Measurements from ENCODE around the gene ST8SIA5.

The ST8SIA5 gene

DNA sequence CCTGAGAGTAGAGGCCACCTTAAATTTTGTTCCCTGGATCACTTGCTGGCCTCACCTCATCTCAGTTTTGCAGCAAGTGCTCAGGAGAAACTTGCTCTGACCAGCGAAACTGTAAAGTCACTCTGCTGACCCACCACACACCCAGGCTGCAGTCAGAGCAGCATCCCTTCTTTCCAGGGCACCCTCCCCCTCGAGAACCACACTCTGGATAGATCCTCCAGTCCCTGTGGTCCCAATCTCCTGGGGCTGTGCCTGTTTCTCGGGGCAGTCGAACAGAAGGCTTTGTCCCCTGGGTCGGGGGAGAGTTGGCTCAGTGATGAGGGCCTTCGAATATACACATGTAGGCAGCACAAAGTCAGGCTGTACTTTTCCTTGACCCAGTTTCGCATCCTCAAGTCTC is 18.4 kb downstream of the ST8SIA5 start:
- no peak for DNase-seq (ENCODE audit: low read depth)

DNA sequence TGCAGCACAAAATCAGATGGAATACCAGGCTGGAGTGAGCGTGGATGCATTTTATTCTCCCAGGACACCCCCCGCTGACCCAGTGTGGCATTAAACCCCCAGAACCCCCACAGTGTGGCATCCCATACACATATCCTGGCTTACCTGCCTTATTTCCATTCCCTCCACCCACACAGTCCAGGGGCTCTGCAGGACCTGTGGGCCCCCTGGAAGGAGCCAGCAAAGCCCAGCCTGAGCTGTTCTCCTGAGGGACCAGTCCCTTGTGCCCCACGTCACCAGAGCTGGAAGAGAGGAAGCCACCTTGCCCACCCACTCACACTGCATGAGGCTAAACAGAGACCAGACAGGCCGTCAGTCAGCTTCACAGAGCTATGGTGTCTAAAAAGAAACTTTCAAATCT is 20.1 kb downstream of the ST8SIA5 start:
- DNase-seq (ENCODE audit: low read depth): no peak

DNA sequence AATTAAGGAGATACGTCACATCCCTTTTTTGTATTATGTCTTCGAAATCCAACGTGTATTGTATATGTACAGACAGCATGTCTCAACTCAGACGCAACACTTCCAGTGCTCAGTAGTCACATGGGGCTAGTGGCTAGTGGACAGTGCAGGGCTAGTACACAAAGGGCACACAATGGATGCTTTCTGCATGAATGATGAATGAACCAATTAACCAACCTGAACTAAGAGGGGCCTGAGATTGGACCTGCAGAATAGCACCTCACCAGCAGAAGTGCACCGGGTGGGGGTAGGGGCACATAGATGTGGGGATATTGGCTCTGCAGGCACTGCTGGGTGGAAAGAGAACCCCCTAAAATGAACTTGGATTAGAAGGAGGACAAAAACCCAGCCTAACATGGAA is 20.7 kb downstream of the ST8SIA5 start:
- no peak for DNase-seq (ENCODE audit: low read depth)

DNA sequence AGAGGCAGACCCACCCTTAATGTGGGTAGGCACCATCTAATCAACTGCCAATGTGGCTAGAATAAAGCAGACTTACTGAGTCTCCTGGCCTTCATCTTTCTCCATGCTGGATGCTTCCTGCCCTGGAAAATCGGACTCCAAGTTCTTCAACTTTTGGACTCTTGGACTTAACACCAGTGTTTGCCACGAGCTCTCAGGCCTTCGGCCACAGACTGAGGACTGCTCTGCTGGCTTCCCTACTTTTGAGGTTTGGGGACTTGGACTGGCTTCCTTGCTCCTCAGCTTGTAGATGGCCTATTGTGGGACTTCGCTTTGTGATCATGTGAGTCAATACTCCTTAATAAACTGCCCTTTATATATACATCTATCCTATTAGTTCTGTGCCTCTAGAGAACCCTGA is 21.9 kb downstream of the ST8SIA5 start:
- DNase-seq (ENCODE audit: low read depth): no peak

DNA sequence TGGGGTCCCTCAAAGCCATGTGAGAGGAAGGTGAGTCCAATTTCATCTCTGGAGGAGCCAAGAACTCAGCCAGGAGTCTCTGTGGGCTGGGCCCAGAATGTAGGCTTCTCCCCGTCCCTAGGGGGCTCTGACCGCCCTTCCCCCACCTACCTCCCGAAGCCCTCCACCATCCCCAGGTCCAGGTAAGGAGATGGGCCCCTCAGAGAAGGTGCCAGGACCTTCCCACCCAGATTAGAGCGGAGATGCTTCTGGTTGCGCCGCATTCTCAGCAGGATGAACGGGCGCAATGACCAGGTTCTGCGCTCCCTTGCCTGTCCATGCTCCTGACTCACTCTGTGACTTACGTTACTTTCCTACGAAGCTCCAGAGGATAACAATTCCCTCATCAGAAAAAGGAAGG is 23.0 kb downstream of the ST8SIA5 start:
- DNase-seq (ENCODE audit: low read depth): no peak

DNA sequence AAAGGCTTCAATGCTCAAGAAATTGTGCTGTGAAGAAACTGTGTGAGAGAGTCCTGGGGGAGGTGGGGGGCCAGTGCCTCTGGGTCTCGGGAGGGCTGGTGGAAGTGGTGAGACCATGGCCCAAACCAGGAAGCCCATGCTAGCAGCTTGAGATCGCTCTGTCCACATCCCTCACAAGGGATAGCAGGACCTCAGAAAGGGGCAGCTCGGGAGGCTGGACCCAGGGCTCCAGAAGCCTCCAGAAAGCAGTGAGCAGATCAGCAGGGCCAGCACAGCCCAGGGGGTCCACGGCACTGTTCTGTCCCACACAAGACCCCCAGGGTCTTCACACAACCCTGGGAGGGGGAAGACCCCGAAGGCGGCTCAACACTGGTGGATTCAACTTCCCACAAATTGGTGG is 24.1 kb downstream of the ST8SIA5 start:
- DNase-seq (ENCODE audit: low read depth): no peak

DNA sequence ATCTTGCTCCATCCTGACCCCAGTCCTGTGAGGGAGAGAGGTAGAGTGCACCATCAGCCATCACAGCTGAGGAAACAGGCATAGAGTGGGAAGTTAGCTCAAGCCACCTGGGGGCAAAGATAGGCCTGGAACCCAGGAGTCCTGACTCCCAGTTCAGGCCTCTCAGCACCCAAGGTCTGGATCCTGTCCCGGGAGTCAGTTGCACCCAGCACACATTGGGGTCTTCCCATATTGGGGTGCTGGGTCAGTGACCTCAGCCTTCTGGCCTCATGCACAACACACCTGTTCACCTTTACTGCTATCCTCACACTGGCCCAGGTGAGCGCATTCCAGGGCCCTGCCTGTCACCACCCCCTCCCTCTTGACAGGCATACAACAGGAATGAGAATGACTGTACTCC is 24.7 kb downstream of the ST8SIA5 start:
- no peak for DNase-seq (ENCODE audit: low read depth)

DNA sequence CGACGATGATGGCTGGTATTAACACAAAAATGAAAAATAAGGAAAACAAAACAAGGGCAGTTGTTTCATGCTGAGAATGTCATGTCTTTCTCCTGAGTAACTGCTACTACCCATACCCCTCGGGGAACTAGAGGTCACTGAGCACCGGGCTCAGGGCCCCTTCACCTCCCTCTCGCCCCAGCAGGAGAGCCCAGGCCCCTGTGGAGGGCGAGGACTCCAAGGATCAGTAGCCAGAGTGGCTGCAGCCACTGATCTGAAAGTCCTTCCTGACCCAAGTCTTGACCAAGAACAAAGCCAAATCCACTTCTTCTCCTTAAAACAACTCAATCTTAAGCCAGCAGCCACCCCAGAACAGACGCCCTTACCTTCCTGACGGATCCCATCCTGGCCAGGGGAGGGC is 25.5 kb downstream of the ST8SIA5 start:
- DNase-seq (ENCODE audit: low read depth): no peak

DNA sequence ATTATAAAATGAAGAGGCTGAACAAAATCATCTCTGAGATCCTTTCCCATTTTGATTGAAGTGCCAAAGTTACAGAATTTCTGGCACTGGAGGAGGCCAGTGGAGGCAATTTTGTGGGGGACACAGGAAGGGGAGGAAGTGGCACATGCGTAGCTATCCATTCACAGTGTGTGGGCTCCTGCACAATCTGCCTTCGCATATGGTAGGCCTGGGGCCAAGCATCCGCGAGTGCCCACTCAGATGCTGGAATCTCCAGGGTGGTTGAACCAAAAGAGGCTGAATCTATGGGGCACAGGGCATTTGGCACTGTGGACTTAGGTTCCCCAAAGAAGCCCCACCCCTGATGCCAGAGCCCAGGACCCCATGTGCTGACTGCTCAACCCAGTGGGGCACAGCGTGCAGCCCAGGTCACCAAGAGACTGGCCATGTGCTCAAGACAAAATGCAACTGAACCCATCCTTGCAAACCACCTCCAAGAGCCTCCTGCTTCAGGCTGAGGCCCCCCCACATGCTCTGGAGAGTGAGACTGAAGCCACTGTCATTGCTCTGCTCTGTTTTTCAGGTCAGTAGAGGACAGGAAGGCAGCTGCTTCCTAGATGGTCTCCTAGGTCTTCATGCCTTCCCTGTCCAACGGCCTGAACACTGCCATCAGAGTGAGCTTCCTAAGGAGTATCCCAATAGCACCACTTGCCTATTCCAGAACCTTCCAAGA is 28.5 kb downstream of the ST8SIA5 start:
- DNase-seq (ENCODE audit: low read depth): no peak

DNA sequence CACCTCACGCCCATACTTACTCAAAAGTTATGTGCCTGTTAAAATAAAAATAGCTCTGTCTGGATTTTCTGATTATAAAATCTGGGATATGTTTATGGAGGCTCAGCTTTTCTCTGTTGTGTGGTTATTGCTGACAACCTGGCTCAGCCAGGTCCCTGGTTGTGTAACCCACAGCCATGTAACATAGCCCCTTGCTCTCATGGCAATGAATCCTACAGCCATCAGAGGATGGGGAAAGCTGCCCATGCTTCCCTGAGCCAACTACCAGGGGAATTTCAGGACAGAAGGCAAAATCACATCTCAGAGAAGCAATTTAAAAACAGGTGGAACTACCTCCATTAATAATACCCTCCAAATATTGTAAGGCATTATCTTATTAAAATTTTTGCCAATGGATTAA is 29.7 kb downstream of the ST8SIA5 start:
- DNase-seq (ENCODE audit: low read depth): no peak

DNA sequence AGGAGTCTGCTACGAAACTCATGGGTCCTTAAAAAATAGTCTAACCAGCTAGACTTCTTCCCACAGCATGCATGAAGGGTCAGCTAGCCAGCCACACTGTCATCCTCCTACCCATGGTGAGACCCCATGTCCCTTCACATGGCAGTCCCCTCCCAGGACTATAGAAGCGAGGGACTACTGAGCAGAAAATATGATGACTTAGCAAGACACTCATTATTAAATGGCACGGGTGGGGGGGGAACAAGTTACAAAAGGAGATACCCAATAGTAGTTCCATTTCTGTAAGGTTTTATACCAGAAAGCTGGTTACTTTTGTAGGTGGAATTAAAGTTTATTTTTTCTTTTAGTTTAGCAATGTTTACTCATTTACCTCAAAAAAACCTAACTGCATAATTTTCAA is 31.5 kb downstream of the ST8SIA5 start:
- DNase-seq (ENCODE audit: low read depth): no peak

DNA sequence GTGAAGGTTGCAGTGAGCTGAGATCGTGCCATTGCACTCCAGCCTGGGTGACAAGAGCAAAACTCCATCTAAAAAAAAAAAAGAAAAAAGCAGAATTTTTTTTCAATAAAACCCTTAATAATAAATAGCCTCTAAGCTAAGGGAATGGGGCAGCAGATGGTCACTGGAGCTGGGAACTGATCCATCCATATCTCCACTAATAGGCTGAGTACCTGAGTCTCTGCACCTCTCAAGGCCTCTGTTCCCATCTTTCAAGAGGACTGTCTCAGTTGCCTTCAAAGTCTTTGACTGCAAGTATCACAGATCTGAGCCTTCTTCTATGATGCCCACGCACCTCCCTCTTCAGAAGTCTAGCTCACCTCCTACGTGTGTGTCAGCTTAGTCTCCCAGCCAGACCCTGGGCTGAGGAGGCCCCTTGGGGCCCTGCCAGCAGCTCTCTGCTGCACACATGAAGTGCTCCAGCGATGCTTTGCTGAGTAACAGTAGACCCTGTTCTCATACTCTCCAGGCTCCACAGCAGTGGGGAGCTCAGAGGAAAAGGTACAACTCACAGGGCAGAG is 32.9 kb downstream of the ST8SIA5 start:
- DNase-seq (ENCODE audit: low read depth): no peak

DNA sequence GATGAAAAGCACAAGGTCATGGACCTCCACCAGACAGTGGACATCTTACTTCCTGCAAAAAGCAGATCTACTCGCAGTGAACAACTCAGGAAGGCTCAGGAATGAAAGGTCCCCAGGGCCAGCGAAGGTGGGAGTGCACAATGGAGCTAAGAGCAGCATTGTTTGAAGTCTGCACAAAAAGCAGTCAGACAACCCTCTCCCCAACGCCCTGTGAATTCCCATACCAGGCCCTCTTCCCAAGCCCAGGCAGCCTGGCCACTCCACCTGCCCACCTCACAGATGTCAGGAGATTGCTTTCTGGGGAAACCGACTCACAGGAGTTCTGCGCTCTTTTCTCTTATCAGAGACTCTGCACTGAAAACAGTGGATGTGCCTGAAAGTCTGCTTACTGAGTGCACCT is 34.8 kb downstream of the ST8SIA5 start:
- DNase-seq (ENCODE audit: low read depth): no peak

DNA sequence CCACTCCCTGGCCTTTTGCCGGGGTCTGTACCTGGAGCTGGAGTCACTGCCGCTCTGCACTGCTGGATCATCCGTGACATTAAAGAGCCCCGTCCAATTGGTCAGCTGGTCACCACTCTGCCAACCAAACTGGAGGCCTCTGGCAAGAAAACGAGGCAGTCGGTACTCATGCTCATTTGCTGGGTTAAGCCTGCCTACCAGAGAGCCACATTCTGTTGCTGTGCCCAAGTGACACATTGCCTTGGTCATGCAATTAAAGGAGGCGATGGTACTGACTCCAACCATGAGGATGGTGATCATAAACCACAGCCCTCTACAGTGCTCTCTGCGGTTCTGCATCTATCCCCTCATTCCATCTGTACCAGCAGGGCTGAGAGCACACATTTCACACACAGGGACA is 35.5 kb downstream of the ST8SIA5 start:
- no peak for DNase-seq (ENCODE audit: low read depth)

DNA sequence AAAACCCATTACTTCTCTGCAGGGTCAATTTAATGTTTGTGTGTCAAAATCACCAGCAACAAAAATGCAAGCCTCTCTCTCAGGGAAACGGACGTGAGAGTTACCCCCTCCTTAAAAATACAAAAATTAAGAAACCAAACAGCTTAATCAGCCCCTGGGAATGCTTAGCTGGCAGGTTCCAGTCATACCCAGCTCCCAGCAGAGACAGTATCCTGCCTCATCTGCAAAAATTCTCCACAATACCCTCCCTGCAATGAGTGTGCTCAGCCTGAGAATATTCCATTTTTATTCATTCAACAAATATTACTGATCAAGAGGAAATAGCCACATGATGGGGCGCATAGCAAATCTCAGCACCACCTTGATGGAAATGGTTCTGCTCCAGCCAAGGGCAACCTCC is 36.3 kb downstream of the ST8SIA5 start:
- DNase-seq (ENCODE audit: low read depth): no peak

DNA sequence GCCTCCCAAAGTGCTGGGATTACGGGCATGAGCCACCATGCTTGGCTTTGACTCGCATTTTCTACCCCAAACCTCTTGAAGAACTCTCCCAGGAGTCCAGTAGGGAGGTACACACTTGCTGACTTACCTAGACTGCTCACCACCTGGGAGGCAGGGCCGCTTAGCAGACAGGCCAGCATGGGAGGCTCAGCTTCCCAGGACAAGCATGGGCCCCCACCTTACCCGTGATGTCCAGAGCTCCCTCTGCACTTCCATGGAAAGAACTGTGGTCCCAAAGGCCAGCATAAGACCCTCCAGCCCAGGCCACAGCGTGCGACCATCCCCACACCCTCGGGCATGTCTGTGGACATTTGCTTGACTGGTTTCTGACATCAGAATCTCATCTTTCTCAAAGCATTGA is 36.8 kb downstream of the ST8SIA5 start:
- DNase-seq (ENCODE audit: low read depth): no peak

DNA sequence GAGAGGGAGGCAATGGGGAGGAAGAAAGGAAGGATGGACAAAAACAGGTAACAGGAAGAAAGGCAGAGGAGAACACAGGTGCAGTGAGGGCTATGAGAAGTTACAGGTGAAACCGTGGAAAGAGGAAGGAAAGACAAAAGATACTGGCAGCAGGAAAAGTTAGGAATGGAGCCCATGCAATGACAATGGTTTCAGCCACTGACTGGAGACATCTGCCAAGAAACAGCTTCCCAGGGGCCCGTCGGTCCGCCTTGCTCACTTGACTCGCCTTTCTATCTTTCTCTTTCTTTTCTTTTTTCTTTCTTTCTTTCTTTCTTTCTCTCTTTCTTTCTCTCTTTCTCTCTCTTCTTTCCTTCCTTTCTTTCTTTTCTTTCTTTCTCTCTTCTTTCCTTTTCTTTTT is 37.5 kb downstream of the ST8SIA5 start:
- no peak for DNase-seq (ENCODE audit: low read depth)

DNA sequence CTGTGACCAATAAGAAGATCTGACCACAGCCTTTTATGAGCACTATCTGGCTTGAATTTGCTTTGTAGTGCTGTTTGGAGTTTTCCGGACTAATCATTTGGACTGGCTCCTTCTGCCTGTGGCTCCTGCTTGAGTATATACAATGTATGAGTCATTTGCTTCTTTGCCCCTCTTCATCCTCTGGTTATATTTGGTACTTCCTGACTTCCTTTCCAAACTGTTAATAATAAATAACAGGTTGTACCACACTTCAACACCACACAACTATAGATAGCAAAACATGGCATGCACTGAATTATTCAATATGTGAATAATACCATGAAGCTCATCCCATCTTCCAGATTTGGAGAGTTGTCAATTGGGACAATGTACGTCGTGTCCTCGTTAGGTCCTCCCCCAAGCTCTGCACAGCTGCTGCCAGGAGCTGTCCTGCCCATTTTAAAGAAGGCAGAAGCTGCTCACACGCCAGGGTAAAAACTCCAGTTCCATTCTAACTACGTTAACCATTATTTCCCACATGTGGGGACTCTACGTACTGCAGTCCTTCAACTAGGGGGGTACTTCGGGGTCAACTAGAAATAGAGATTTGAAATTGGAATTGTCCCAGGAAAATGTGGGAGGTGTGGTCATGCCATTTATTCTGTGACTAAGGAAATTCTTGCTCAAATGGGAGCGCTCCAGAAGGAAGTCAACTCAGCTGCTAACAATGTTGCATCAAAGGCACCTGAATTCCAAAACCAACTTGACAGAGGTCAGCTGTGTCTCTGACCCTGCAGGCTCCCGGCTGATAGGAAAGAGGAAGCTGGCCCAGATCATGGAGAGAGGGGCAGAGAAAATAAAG is 38.1 kb downstream of the ST8SIA5 start:
- DNase-seq (ENCODE audit: low read depth): no peak

DNA sequence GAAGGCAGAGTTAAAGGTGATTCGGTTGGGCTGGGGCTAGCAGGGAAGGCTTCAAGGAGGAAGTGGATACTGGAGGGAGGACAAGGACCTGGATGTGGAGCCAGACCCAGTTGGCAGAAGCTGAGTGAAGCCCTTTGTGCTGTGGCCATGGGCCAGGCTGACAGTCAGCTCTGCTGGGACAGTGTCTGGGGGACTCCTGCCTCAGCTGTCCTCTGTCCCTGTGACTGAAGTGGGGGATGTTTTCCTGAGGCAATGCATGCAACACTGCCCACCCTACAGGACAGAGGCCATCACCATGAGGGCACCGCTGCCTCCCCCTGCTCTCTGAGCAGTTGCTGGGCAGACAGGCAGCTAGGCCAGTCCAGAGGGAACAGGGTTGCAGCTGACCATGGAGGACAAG is 40.0 kb downstream of the ST8SIA5 start:
- no peak for DNase-seq (ENCODE audit: low read depth)

DNA sequence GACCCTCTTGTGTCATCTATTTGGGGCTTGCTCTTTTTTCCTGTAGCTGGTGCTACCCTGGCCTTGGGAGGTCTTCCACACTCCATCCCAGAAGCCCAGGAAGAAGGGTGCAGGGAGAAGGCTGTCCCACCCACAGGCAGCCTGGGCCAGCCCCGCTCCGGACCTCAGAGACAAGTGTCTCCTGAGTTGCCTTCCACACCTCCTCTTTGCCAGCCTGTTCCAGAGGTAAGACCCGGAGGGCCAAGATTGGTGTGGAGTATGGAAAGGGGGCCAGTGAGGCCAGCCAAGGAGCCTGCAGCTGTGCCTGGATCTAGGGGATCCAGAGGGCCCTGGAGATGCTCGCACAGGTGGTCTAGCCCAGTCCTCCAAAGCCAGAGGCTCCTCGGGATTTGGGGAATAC is 40.5 kb downstream of the ST8SIA5 start:
- no peak for DNase-seq (ENCODE audit: low read depth)

DNA sequence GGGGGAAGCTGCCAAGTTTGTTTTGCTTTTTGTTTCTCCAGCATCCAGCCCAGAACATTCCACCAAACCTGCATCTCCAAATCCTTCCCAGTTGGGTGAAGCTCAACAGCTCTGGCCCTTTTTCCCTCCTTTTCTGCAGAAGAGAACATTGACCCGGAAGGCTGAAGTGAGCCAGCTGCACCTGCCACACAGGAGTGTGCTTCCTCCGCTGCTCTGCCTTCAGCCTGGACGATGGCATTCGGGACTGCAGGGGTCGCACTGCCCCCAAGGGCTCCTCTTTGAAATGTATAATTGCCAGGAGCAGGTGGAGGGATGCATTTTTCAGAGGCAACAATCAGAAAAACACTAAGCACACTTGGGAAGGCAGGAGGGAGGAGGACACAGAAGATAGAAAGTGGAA is 41.8 kb downstream of the ST8SIA5 start:
- no peak for DNase-seq (ENCODE audit: low read depth)

DNA sequence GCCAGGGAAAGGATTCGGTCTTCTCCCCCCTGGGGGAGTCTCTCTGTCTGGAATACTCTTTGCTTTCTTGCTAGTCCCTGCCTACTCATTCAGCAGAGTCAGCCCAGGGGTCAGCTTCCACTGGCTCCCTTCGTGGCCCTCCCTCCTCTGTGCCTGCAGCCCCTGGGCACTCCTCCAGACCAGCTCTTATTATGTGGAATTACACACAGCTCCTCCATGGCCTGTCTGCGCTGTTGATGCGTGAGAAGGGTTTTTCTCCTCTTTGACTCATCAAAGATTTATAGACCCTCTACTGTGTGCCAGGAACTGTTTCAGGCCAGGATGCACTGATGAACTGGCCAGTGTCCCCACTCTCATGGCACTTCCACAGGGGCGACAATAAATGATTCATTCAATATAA is 44.4 kb downstream of the ST8SIA5 start:
- no peak for DNase-seq (ENCODE audit: low read depth)

DNA sequence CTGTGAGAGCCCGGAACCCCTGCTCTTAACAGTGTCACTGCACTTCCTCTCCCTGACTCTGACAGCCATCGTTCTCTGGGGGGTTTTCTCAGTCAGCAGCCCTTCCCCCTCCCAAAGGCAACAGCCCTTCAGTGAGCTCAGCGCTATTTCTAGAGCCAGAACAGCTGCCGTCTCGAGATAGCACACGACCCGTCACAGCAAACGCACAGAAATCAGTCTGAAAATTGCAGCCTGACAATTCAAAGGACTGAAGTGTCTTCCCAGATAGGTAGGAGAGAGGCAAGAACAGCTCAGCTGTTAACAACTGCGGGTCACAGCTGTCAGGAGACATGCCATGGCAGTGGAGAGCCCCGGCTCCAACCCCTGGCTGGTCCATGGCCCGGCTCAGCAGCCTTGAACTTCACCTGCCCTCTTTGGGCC is 45.4 kb downstream of the ST8SIA5 start:
- no peak for DNase-seq (ENCODE audit: low read depth)

DNA sequence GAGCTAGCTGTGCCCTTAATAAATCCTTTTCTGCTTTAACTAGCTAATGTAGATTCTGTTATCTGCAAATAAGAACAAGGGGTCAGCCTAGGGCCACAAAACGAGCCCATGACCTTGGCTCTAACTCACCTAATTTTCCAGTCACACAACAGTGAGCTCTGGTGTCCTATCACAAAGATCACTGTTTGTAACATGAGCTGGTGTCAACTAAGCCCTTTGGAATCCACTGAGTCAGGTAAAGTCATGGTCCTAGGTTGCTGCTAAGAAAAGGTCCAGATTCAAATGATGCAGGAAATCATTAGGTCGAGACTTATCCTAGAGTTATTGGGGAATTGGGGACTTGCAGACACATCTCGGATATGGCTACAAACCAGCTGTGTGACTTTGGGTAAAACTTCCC is 49.9 kb downstream of the ST8SIA5 start:
- no peak for DNase-seq (ENCODE audit: low read depth)

All from activated T-cell treated with anti-CD3 and anti-CD28 coated beads for 24 hours (primary cell).